PC-9 (cell line): ENCODE measurements around the gene TBC1D16. TPM values are rescaled to one million over a fixed set of nuclear protein-coding genes. Genes with fewer than 3 reads are reported as not detected.
A peak's percentile ranks its signal among the peaks of the same experiment; 100 is the strongest.

Experiments used
- BruUV-seq: library from RNA; stranded (reverse); fragments of 400-500 nt; replicated peaks from 2 replicates; lab custom pipeline; 2021; lab: Mats Ljungman, UMichigan
- CTCF ChIA-PET: fragments of 300-600 bp; sonication (Branson Sonifier 250); formaldehyde crosslinking; loops from one replicate; lab custom pipeline; 2022; ENCODE audit warnings: antibody characterized with exemption; lab: Charles Lee
- POLR2A ChIA-PET: fragments of 300-600 bp; sonication (Branson Sonifier 250); formaldehyde crosslinking; loops from one replicate; lab custom pipeline; 2022; ENCODE audit warnings: antibody characterized with exemption; ENCODE audit not compliant: unreplicated experiment; lab: Charles Lee
- DNase-seq, 2 experiments: peaks; one replicate each; pipeline versions ENCODE4 v3.0.0 to v3.0.0-alpha.2; 2015 to 2022; ENCODE audit warnings: mixed read lengths in 1 of 2
- H2AFZ ChIP-seq: fragments of 200-600 bp; sonication (generic); 2 replicates; pipeline ENCODE4 v1.8.1; 2017; ENCODE audit warnings: antibody characterized with exemption
- H3F3A ChIP-seq: fragments of 200-600 bp; sonication (generic); 2 replicates; pipeline ENCODE4 v1.8.1; 2017; ENCODE audit warnings: antibody characterized with exemption, mild to moderate bottlenecking, low read depth; ENCODE audit not compliant: insufficient read depth
- H3K27ac ChIP-seq: fragments of 200-600 bp; sonication (generic); 2 replicates; pipeline ENCODE4 v1.6.1; 2016; ENCODE audit warnings: mixed run types
- H3K27me3 ChIP-seq: fragments of 200-600 bp; sonication (generic); 2 replicates; pipeline ENCODE4 v1.6.1; 2016; ENCODE audit warnings: low read depth, mixed run types; ENCODE audit not compliant: insufficient read depth
- H3K36me3 ChIP-seq: fragments of 200-600 bp; sonication (generic); 2 replicates; pipeline ENCODE4 v1.6.1; 2016; ENCODE audit warnings: low read depth, mixed run types
- H3K4me1 ChIP-seq: fragments of 200-600 bp; sonication (generic); replicated peaks from 2 replicates; pipeline ENCODE4 v1.6.1; 2016; ENCODE audit warnings: mixed run types; ENCODE audit not compliant: insufficient read depth
- H3K4me2 ChIP-seq: fragments of 200-600 bp; sonication (generic); 2 replicates; pipeline ENCODE4 v1.6.1; 2017; ENCODE audit warnings: mixed run types
- H3K4me3 ChIP-seq: fragments of 200-600 bp; sonication (generic); 2 replicates; pipeline ENCODE4 v1.6.1; 2016; ENCODE audit warnings: mixed run types
- H3K79me2 ChIP-seq: fragments of 200-600 bp; sonication (generic); 2 replicates; pipeline ENCODE4 v1.6.1; 2017; ENCODE audit warnings: low read depth, mixed run types
- H3K9me2 ChIP-seq: fragments of 200-600 bp; sonication (generic); 2 replicates; pipeline ENCODE4 v1.8.1; 2017; ENCODE audit warnings: mild to moderate bottlenecking; ENCODE audit not compliant: insufficient read depth
- H3K9me3 ChIP-seq: fragments of 200-600 bp; sonication (generic); 2 replicates; pipeline ENCODE4 v1.8.1; 2016; ENCODE audit warnings: low read depth; ENCODE audit not compliant: insufficient read depth
- H4K20me1 ChIP-seq: fragments of 200-600 bp; sonication (generic); 2 replicates; pipeline ENCODE4 v1.8.1; 2017; ENCODE audit not compliant: insufficient read depth
- CTCF ChIP-seq: fragments of 200-600 bp; sonication (generic); conservative IDR thresholded peaks from 2 replicates; pipeline ENCODE4 v1.6.1; 2017; ENCODE audit warnings: mixed run types, antibody characterized with exemption, mild to moderate bottlenecking, moderate library complexity
- EZH2 ChIP-seq: fragments of 200-600 bp; sonication (generic); IDR thresholded peaks from 2 replicates; pipeline ENCODE4 v1.8.0; 2017; ENCODE audit warnings: antibody characterized with exemption, low read depth
- intact Hi-C: fragments of 100-400 bp; cut with micrococcal nuclease; formaldehyde crosslinking; loops from one replicate; pipeline ENCODE4 v1.10.0; 2022; ENCODE audit not compliant: unreplicated experiment
- total RNA-seq: library from RNA; stranded (reverse); gene quantifications from 2 replicates; pipeline ENCODE4 v1.2.3, GENCODE V29; 2021

Gene TBC1D16
- total RNA-seq, 1 experiment from 2014 or later: 41.7 TPM

DNA sequence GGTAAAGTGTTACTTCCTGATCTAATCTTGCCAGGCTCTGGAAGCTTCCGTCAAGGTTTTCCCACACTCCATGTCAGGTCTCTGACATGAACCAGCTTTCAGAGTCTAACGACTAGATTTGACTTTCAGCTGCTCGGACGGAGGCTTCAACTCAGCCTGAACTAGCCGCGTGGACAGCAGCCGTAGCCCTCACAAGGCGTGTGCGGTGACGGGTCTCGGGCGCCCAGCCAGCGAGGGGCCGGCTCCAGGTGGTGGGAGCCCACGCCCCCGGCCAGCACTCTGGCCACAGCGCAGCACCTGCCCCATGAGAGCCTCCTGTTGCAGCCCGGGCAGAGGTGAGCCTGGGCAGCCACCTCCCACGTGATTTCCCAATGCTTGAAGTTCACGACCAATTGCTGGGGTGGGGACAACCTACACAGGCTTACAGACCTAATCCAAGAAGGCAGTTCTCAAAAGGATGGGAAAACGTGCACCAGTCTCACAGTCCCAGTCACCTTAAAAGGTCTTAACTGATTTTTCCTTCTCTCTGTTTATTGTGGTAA, 45.5 kb downstream of the TBC1D16 start:
- H3K27ac ChIP-seq: no peak overlapping the region
- POLR2A ChIA-PET: no interaction called here
- no peak for TF ChIP-seq EZH2
- no peak for TF ChIP-seq CTCF

DNA sequence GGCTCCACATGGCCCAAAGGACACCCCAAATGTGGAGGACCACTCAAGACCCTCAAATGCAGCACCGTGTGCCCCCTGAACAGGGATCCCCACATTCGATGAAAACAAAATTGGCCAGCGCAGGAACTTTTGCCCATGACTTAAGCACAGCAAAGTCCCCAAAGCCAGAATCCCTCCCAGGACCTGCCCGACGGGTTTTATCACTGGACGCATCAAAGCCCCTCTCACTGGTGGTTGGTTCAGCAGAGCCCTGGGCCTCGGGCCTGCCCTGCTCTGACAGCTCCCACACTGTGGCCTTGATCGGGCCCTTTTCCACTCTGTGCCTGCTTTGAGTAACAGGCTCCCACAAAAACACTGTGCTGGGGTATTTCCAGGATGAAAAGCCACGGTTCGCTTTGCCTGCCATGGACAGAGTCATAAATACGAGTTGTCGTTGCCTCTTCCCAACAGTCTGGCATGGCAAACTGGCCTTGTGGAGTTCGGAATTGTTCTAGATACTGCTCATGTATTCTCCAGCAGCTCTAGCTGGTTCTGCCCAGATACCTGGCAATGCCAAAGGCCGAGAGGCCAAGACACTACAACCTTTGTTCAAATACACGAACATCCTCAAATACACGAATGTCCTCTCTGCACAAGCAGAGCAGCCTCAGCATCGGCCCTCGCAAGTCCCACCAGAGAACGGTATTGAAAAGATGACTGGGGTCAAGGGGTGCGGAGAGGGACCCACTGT, 46.4 kb downstream of the TBC1D16 start:
- H3K79me2 ChIP-seq: no peaks in the 10 kb centered on the region
- no peak for TF ChIP-seq CTCF
- no peak for TF ChIP-seq EZH2
- POLR2A ChIA-PET: no interaction called here
- CTCF ChIA-PET: interaction anchor here (0.5 kb wide), 1 partner anchor 198 kb away, joined by 4 read pairs; no protein-coding TSS in a partner anchor
- H3K9me2 ChIP-seq: no peaks in the 10 kb centered on the region
- H2AFZ ChIP-seq: no peak overlapping the region
- H4K20me1 ChIP-seq: no peaks in the 10 kb centered on the region
- no TSS peak for BruUV-seq
- H3K4me3 ChIP-seq: no peak overlapping the region
- no peak overlapping the region for H3K4me2 ChIP-seq
- no peaks in the 10 kb centered on the region for H3K27me3 ChIP-seq
- H3K9me3 ChIP-seq: no peaks in the 10 kb centered on the region
- H3F3A ChIP-seq: peaks cover 19% of the 10 kb centered on the region
- intact Hi-C loops: loop anchor here (2.0 to 5.0 kb wide), 3 partner anchors 62 to 180 kb away; partner anchors contain the start of gene CBX4
- H3K36me3 ChIP-seq: no peaks in the 10 kb centered on the region
- DNase-seq: no peak
- H3K27ac ChIP-seq: no peak overlapping the region
- peaks cover 36% of the 10 kb centered on the region for H3K4me1 ChIP-seq

More for the DNA sequence above, 45.5 kb downstream of the TBC1D16 start:
- Histone ChIP-seq H3K9me2 (no peaks in the 10 kb centered on the region), H3K79me2 (no peaks in the 10 kb centered on the region), H3K36me3 (no peaks in the 10 kb centered on the region), H3K9me3 (no peaks in the 10 kb centered on the region), H3K27me3 (no peaks in the 10 kb centered on the region), H3K4me1 (peaks cover 44% of the 10 kb centered on the region), H3K4me2 (no peak overlapping the region), H4K20me1 (no peaks in the 10 kb centered on the region), H3F3A (peaks cover 28% of the 10 kb centered on the region), H3K4me3 (no peak overlapping the region), H2AFZ (no peak overlapping the region)
- CTCF ChIA-PET: interaction anchor here (0.5 to 0.6 kb wide), 2 partner anchors 179 to 199 kb away, joined by 4 to 6 read pairs; no protein-coding TSS in a partner anchor
- no peak for DNase-seq
- no TSS peak for BruUV-seq
- intact Hi-C loops: loop anchor here (5.0 kb wide), 2 partner anchors 73 to 138 kb away; no protein-coding TSS in a partner anchor

DNA sequence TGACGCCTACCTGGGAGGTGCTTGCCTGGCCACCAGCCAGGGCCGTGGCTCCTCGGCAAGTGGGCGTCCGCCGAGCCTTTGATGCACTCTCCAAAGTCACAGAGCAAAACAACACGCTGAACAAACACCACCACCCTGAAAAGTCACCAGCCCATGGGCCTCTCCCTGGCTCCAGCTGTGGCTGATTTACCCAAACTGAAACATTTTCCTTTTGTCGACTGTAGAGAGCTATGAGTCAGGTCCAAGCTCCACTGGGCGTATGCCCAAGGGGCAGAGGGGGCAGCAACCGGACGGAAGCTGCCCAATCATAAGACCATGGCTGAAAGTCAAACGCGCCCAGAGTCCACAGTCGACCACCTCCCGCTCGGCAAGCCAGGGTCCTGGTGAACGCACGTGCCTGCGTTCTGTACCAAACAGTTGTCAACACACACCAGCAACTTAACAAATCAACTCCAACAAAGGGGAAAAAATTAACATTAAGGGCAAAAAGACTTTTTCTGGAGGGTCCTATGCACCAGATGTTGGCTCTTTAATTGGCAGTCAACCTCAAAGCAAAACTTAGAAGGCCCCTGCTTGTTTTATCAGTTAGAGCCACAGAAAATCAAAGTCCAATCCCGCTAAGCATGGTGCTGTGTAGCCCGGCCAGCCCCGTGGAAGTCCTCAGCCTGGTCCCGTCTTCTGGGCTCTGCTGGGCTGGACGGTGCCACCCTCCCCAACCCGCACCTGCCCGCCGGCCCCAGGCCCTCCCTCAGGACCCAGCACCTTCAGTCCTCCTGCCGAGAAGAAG, 47.3 kb downstream of the TBC1D16 start:
- Histone ChIP-seq H3K4me2 (no peak overlapping the region), H4K20me1 (no peaks in the 10 kb centered on the region), H2AFZ (no peak overlapping the region), H3K4me1 (peaks cover 30% of the 10 kb centered on the region), H3F3A (peaks cover 13% of the 10 kb centered on the region), H3K9me3 (no peaks in the 10 kb centered on the region), H3K9me2 (no peaks in the 10 kb centered on the region), H3K79me2 (no peaks in the 10 kb centered on the region), H3K36me3 (no peaks in the 10 kb centered on the region), H3K4me3 (no peak overlapping the region), H3K27ac (no peak overlapping the region), H3K27me3 (no peaks in the 10 kb centered on the region)
- ChIA-PET CTCF (interaction anchor here (0.6 to 1.3 kb wide), 2 partner anchors 149 to 180 kb away, joined by 3 to 4 read pairs; partner anchors contain the start of gene CBX4), POLR2A (no interaction called here)
- no peak for TF ChIP-seq EZH2
- no peak for TF ChIP-seq CTCF
- no TSS peak for BruUV-seq
- DNase-seq: peak in 1 of 2 experiments; percentile 66
- intact Hi-C loops: loop anchor here (2.0 to 5.0 kb wide), 3 partner anchors 61 to 180 kb away; partner anchors contain the start of gene CBX4
